ENCODE data around the gene EFEMP2. TPM values are rescaled to one million over a fixed set of nuclear protein-coding genes. Genes with fewer than 3 reads are reported as not detected.

EFEMP2 gene
- total RNA-seq, 1 donor from 2014 or later: 131 TPM

GRCh38 chr11:65867284-65868071 lies 5.1 kb downstream of the EFEMP2 start:
- Mint-ChIP-seq H3K9me3 (ENCODE audit: unreplicated experiment) (no peaks in the 10 kb centered on the region), H3K36me3 (ENCODE audit: unreplicated experiment) (peaks cover 16% of the 10 kb centered on the region), H3K4me1 (ENCODE audit: unreplicated experiment) (peaks cover 41% of the 10 kb centered on the region), H3K27ac (ENCODE audit: unreplicated experiment) (no peak overlapping the region), H3K4me3 (ENCODE audit: unreplicated experiment) (no peak overlapping the region), H3K27me3 (ENCODE audit: unreplicated experiment) (no peaks in the 10 kb centered on the region)
- DNase-seq (ENCODE audit: extremely low spot score, unreplicated experiment): no peak
- TF ChIP-seq, protein P1, sequence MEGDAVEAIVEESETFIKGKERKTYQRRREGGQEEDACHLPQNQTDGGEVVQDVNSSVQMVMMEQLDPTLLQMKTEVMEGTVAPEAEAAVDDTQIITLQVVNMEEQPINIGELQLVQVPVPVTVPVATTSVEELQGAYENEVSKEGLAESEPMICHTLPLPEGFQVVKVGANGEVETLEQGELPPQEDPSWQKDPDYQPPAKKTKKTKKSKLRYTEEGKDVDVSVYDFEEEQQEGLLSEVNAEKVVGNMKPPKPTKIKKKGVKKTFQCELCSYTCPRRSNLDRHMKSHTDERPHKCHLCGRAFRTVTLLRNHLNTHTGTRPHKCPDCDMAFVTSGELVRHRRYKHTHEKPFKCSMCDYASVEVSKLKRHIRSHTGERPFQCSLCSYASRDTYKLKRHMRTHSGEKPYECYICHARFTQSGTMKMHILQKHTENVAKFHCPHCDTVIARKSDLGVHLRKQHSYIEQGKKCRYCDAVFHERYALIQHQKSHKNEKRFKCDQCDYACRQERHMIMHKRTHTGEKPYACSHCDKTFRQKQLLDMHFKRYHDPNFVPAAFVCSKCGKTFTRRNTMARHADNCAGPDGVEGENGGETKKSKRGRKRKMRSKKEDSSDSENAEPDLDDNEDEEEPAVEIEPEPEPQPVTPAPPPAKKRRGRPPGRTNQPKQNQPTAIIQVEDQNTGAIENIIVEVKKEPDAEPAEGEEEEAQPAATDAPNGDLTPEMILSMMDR (IDR thresholded peaks at IDR 0.05): no peak

- no peak for DNase-seq (ENCODE audit: extremely low spot score, unreplicated experiment)
- H3K36me3 Mint-ChIP-seq (ENCODE audit: unreplicated experiment): peaks cover 17% of the 10 kb centered on the region
Observed at GRCh38 chr11:65866509-65867283, 5.9 kb downstream of the EFEMP2 start.

DNA sequence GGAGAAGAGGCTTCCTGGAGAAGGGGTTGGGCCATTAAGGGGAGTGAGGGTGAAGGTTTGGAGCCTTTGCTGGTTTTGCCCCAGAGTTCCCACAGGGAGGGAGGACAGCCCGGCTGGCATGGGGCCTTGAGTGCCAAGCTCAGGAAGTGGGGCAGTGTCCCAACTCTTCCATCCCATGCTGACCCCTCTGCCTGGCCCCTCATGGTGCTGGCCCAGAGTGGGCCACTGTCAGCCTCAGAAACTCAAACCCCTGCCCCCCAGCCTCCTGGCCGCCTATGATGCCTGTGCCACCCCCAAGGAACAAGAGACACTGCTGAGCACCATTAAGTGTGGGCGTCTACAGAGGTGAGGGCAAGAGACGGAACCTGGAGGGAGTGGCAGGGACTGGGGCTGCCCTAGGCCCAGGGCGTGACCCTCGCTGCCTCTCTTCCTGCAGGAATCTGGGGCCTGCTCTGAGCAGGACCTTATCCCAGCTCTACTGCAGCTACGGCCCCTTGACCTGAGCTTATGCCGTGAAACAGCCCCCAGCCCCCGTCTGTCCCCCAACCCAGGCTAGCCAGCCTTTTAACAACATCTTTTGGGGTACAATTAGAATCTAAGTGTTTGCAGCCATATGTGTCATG lies 6.9 kb downstream of the EFEMP2 start:
- no peak overlapping the region for H3K27ac Mint-ChIP-seq (ENCODE audit: unreplicated experiment)
- peaks cover 17% of the 10 kb centered on the region for H3K36me3 Mint-ChIP-seq (ENCODE audit: unreplicated experiment)
- H3K4me1 Mint-ChIP-seq (ENCODE audit: unreplicated experiment): peaks cover 39% of the 10 kb centered on the region
- TF ChIP-seq, protein P1 (IDR thresholded peaks at IDR 0.05): no peak
- DNase-seq (ENCODE audit: extremely low spot score, unreplicated experiment): no peak
- no peaks in the 10 kb centered on the region for H3K27me3 Mint-ChIP-seq (ENCODE audit: unreplicated experiment)
- H3K9me3 Mint-ChIP-seq (ENCODE audit: unreplicated experiment): no peaks in the 10 kb centered on the region
- no peak overlapping the region for H3K4me3 Mint-ChIP-seq (ENCODE audit: unreplicated experiment)

More at GRCh38 chr11:65866509-65867283, 5.9 kb downstream of the EFEMP2 start:
- H3K27ac Mint-ChIP-seq (ENCODE audit: unreplicated experiment): no peak overlapping the region
- TF ChIP-seq, protein P1 (IDR thresholded peaks at IDR 0.05): no peak
- no peak overlapping the region for H3K4me3 Mint-ChIP-seq (ENCODE audit: unreplicated experiment)
- H3K4me1 Mint-ChIP-seq (ENCODE audit: unreplicated experiment): peaks cover 42% of the 10 kb centered on the region
- no peaks in the 10 kb centered on the region for H3K27me3 Mint-ChIP-seq (ENCODE audit: unreplicated experiment)
- no peaks in the 10 kb centered on the region for H3K9me3 Mint-ChIP-seq (ENCODE audit: unreplicated experiment)

- Mint-ChIP-seq H3K4me1 (ENCODE audit: unreplicated experiment) (peaks cover 36% of the 10 kb centered on the region), H3K4me3 (ENCODE audit: unreplicated experiment) (no peak overlapping the region), H3K27ac (ENCODE audit: unreplicated experiment) (no peak overlapping the region), H3K9me3 (ENCODE audit: unreplicated experiment) (no peaks in the 10 kb centered on the region), H3K36me3 (ENCODE audit: unreplicated experiment) (peaks cover 17% of the 10 kb centered on the region), H3K27me3 (ENCODE audit: unreplicated experiment) (no peaks in the 10 kb centered on the region)
- no peak for DNase-seq (ENCODE audit: extremely low spot score, unreplicated experiment)
- TF ChIP-seq, protein P1 (IDR thresholded peaks at IDR 0.05): no peak
Observed at GRCh38 chr11:65864706-65865471, 7.7 kb downstream of the EFEMP2 start.

Measured in osteocyte (in vitro differentiated cells).